ENCODE data around the gene CTTNBP2NL. TPM values are rescaled to one million over a fixed set of nuclear protein-coding genes. Genes with fewer than 3 reads are reported as not detected.

CTTNBP2NL gene
- polyA plus RNA-seq, 1 experiment: 17.2 TPM

GRCh38 chr1:112368198-112368597 lies 27.8 kb upstream of the CTTNBP2NL start:
- peaks cover 8% of the 10 kb centered on the region for H3K27me3 ChIP-seq (ENCODE audit: control insufficient read depth, insufficient read depth, low read length)
- POLR2A ChIA-PET: no interaction called here
- H3K4me3 ChIP-seq (ENCODE audit: low read depth, low read length): no peak overlapping the region
- CTCF ChIA-PET: interaction anchor here (0.5 to 3.9 kb wide), 5 partner anchors 10 to 886 kb away, joined by 3 to 30 read pairs (median 9); no protein-coding TSS in a partner anchor
- DNase-seq (ENCODE audit: low read depth): no peak
- no peaks in the 10 kb centered on the region for H3K36me3 ChIP-seq (ENCODE audit: control insufficient read depth, insufficient read depth, low read length)
- TF ChIP-seq CTCF (IDR thresholded peaks at IDR 0.05; ENCODE audit: insufficient read depth, low read depth, low read length): no peak

GRCh38 chr1:112369392-112370285 lies 26.4 kb upstream of the CTTNBP2NL start:
- peak; percentile 99 for TF ChIP-seq CTCF (IDR thresholded peaks at IDR 0.05; ENCODE audit: insufficient read depth, low read depth, low read length)
- no peak overlapping the region for H3K4me3 ChIP-seq (ENCODE audit: low read depth, low read length)
- H3K27me3 ChIP-seq (ENCODE audit: control insufficient read depth, insufficient read depth, low read length): peaks cover 12% of the 10 kb centered on the region
- CTCF ChIA-PET: interaction anchor here (0.6 to 5.1 kb wide), 29 partner anchors 9 to 1700 kb away, joined by 3 to 139 read pairs (median 3); partner anchors contain the start of gene CTTNBP2NL
- no peaks in the 10 kb centered on the region for H3K36me3 ChIP-seq (ENCODE audit: control insufficient read depth, insufficient read depth, low read length)
- no peak for DNase-seq (ENCODE audit: low read depth)
- POLR2A ChIA-PET: no interaction called here

- DNase-seq (ENCODE audit: low read depth): no peak
- no peak for TF ChIP-seq CTCF (IDR thresholded peaks at IDR 0.05; ENCODE audit: insufficient read depth, low read depth, low read length)
- ChIA-PET POLR2A (no interaction called here), CTCF (interaction anchor here (1.2 to 5.1 kb wide), 5 partner anchors 8 to 72 kb away, joined by 3 to 139 read pairs (median 39); no protein-coding TSS in a partner anchor)
- no peaks in the 10 kb centered on the region for H3K36me3 ChIP-seq (ENCODE audit: control insufficient read depth, insufficient read depth, low read length)
- H3K27me3 ChIP-seq (ENCODE audit: control insufficient read depth, insufficient read depth, low read length): peaks cover 12% of the 10 kb centered on the region
- no peak overlapping the region for H3K4me3 ChIP-seq (ENCODE audit: low read depth, low read length)
Observed at GRCh38 chr1:112370996-112371395, 25.0 kb upstream of the CTTNBP2NL start.

GRCh38 chr1:112371775-112372174 lies 24.2 kb upstream of the CTTNBP2NL start:
- ChIA-PET CTCF (interaction anchor here (0.6 to 5.1 kb wide), 7 partner anchors 9 to 912 kb away, joined by 3 to 139 read pairs (median 30); no protein-coding TSS in a partner anchor), POLR2A (interaction anchor here (0.7 kb wide), 1 partner anchor 11 kb away, joined by 3 read pairs; no protein-coding TSS in a partner anchor)
- DNase-seq (ENCODE audit: low read depth): no peak
- TF ChIP-seq CTCF (IDR thresholded peaks at IDR 0.05; ENCODE audit: insufficient read depth, low read depth, low read length): no peak
- H3K36me3 ChIP-seq (ENCODE audit: control insufficient read depth, insufficient read depth, low read length): no peaks in the 10 kb centered on the region
- H3K27me3 ChIP-seq (ENCODE audit: control insufficient read depth, insufficient read depth, low read length): peaks cover 12% of the 10 kb centered on the region
- no peak overlapping the region for H3K4me3 ChIP-seq (ENCODE audit: low read depth, low read length)

GRCh38 chr1:112373806-112374205 lies 22.2 kb upstream of the CTTNBP2NL start:
- Histone ChIP-seq H3K36me3 (ENCODE audit: control insufficient read depth, insufficient read depth, low read length) (no peaks in the 10 kb centered on the region), H3K4me3 (ENCODE audit: low read depth, low read length) (no peak overlapping the region), H3K27me3 (ENCODE audit: control insufficient read depth, insufficient read depth, low read length) (peaks cover 6% of the 10 kb centered on the region)
- CTCF ChIA-PET: interaction anchor here (1.2 to 5.1 kb wide), 3 partner anchors 7 to 16 kb away, joined by 5 to 39 read pairs (median 8); no protein-coding TSS in a partner anchor
- TF ChIP-seq CTCF (IDR thresholded peaks at IDR 0.05; ENCODE audit: insufficient read depth, low read depth, low read length): no peak
- POLR2A ChIA-PET: no interaction called here
- no peak for DNase-seq (ENCODE audit: low read depth)

All from BJ (cell line).